Sigmoid colon (tissue), 7 donors: Measurements from ENCODE around the gene KLF15. TPM values are rescaled to one million over a fixed set of nuclear protein-coding genes. Genes with fewer than 3 reads are reported as not detected.

Experiments
- DNase-seq: peaks from one replicate; pipeline ENCODE4 v3.0.0-alpha.2; 2019
- H3K27ac ChIP-seq, 4 donors: fragments of 200-600 bp; sonication (generic); one replicate each; pipeline ENCODE4 v1.5.1; 2016 to 2019; ENCODE audit warnings: mild to moderate bottlenecking in 1 of 4
- H3K27me3 ChIP-seq, 3 donors: fragments of 200-600 bp; sonication (generic); one replicate each; pipeline ENCODE4 v1.5.1; 2019; ENCODE audit warnings: mild to moderate bottlenecking in 1 of 3
- H3K36me3 ChIP-seq, 4 donors: fragments of 200-600 bp; sonication (generic); one replicate each; pipeline ENCODE4 v1.5.1; 2016 to 2019
- H3K4me1 ChIP-seq, 4 donors: fragments of 200-600 bp; sonication (generic); one replicate each; pipeline ENCODE4 v1.5.1; 2017 to 2019
- H3K4me3 ChIP-seq, 4 donors: fragments of 200-600 bp; sonication (generic); one replicate each; pipeline ENCODE4 v1.5.1; 2017 to 2019; ENCODE audit warnings: mild to moderate bottlenecking in 2 of 4, moderate library complexity in 1 of 4
- H3K9me3 ChIP-seq, 4 donors: fragments of 200-600 bp in 3 of 4; sonication (generic) in 3 of 4; one replicate each; pipeline versions ENCODE4 v1.5.1 to v1.6.1; 2013 to 2019
- EP300 ChIP-seq, 4 donors: sonication (generic); formaldehyde crosslinking; IDR thresholded peaks; one replicate each; pipeline ENCODE4 v1.6.1; 2017; ENCODE audit warnings: antibody characterized with exemption in 4 of 4
- POLR2A ChIP-seq, 2 donors: fragments of 450-650 bp; IDR thresholded peaks; one replicate each; pipeline ENCODE4 v1.6.1; 2016; ENCODE audit warnings: antibody characterized with exemption in 2 of 2, mild to moderate bottlenecking in 2 of 2, moderate library complexity in 2 of 2
- POLR2AphosphoS5 ChIP-seq, 4 donors: sonication (generic); formaldehyde crosslinking; IDR thresholded peaks; one replicate each; pipeline ENCODE4 v1.6.1; 2017; ENCODE audit warnings: antibody characterized with exemption in 4 of 4
- WGBS, 2 donors: extraction: QIAGEN DNeasy Blood & Tissue Kit; methylation state at CpG; one replicate each; pipeline ENCODE4 v1.1.7; 2013; 5-methylcytosine and 5-hydroxymethylcytosine counted together
- intact Hi-C: fragments of 100-400 bp; cut with DNase I; formaldehyde crosslinking; loops from one replicate; pipeline ENCODE4 v1.15.1; 2023
- polyA plus RNA-seq, 3 donors: library from polyadenylated mRNA; stranded (reverse); fragments of 200-250 nt; gene quantifications; one replicate each; pipeline ENCODE4 v1.2.3, GENCODE V29; 2013
- total RNA-seq, 4 donors: library from RNA; depleted of rRNA; stranded (reverse); fragments of >200 nt; gene quantifications; one replicate each; pipeline ENCODE4 v1.1.0, GENCODE V29; 2016
- TF ChIP-seq, protein P1 (sequence below), 4 experiments: fragments of 450-650 bp in 3 of 4; fragments of 200-600 bp in 1 of 4; IDR thresholded peaks; one replicate each; pipeline ENCODE4 v1.5.1; 2016 to 2019; ENCODE audit warnings: antibody characterized with exemption in 4 of 4, mild to moderate bottlenecking in 3 of 4, moderate library complexity in 2 of 4
- donor health status: healthy with polysubstance abuse.
- donor health status: Bipolar disorder and iron deficiency.
- donor health status: healthy.

KLF15 gene
- total and polyA plus RNA-seq, 7 donors: 0.69 to 50.2 (median 21.9) TPM

DNA sequence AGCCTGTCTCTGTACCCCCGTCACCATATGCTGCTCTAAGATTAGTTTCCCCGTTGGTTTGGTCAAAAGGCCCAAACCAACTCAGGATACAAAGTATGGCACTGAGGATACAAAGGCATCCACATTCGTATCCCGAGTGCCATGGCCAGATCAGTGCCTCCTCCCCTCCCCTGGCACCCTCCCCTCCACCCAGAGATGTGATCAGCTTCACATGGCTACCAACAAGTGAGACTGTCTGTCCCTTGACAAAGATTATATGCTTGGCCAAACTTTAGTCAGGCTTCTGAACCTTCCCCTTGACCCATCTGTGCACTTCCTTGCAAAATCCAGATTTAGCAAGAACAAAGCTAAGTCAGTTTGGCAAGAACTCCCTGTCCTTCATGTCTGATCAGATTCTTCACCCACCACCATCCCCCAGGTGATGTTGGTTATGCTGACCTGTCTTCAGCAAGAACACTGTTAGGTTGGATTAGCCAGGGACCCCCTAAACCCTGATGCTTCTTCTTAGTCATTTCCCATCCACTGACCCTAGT is 61.7 kb downstream of the KLF15 start:
- Histone ChIP-seq H3K9me3 (no peaks in the 10 kb centered on the region), H3K27me3 (no peaks in the 10 kb centered on the region), H3K36me3 (no peaks in the 10 kb centered on the region), H3K4me3 (no peak overlapping the region), H3K27ac (no peak overlapping the region), H3K4me1 (no peaks in the 10 kb centered on the region)
- TF ChIP-seq POLR2A (IDR thresholded peaks at IDR 0.05) (no peak), POLR2AphosphoS5 (IDR thresholded peaks at IDR 0.05) (no peak), EP300 (IDR thresholded peaks at IDR 0.05) (no peak)
- TF ChIP-seq, protein P1, sequence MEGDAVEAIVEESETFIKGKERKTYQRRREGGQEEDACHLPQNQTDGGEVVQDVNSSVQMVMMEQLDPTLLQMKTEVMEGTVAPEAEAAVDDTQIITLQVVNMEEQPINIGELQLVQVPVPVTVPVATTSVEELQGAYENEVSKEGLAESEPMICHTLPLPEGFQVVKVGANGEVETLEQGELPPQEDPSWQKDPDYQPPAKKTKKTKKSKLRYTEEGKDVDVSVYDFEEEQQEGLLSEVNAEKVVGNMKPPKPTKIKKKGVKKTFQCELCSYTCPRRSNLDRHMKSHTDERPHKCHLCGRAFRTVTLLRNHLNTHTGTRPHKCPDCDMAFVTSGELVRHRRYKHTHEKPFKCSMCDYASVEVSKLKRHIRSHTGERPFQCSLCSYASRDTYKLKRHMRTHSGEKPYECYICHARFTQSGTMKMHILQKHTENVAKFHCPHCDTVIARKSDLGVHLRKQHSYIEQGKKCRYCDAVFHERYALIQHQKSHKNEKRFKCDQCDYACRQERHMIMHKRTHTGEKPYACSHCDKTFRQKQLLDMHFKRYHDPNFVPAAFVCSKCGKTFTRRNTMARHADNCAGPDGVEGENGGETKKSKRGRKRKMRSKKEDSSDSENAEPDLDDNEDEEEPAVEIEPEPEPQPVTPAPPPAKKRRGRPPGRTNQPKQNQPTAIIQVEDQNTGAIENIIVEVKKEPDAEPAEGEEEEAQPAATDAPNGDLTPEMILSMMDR (IDR thresholded peaks at IDR 0.05): no peak
- DNase-seq: peak; percentile 41
- intact Hi-C loops: no loop called here
- WGBS, 2 donors: 91 to 94% methylated on average over 4 of the region's 4 CpGs

DNA sequence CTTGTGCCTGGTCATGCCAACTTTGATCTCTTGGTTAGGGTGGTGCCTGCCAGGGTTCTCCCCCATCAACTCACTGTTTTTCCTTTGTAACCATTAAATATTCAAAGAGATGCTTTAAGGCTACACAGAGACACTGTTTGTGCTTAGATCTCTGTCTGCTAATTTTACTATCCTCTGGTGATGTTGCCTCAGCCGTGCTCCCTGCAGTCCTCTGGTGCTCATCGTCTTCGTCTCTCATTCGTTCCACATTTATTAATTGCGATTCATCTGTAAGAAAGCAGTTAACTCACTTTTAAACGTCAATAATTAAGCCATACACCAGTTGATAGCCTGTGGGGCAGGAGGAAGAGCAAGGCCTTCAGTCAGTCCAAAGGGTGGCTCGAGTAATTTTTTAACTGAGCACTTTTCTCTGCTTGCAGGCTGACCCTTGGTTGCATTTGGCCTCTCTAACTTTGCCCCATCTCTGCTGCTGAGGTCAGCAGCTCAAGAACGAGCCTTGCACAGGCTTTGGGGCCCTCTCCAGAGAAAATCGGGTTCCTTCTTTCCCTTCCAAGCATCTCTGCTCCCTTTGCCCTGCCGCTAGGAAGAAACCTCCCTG is 62.9 kb downstream of the KLF15 start:
- WGBS, 2 donors: 77 to 81% methylated on average over 10 of the region's 10 CpGs
- no peak overlapping the region for H3K27ac ChIP-seq
- no peak for DNase-seq
- H3K27me3 ChIP-seq: no peaks in the 10 kb centered on the region
- TF ChIP-seq POLR2A (IDR thresholded peaks at IDR 0.05) (no peak), EP300 (IDR thresholded peaks at IDR 0.05) (no peak), POLR2AphosphoS5 (IDR thresholded peaks at IDR 0.05) (no peak)
- TF ChIP-seq, protein P1 (IDR thresholded peaks at IDR 0.05): no peak
- no peaks in the 10 kb centered on the region for H3K9me3 ChIP-seq
- intact Hi-C loops: no loop called here
- no peaks in the 10 kb centered on the region for H3K36me3 ChIP-seq
- H3K4me1 ChIP-seq: no peaks in the 10 kb centered on the region
- H3K4me3 ChIP-seq: no peak overlapping the region

DNA sequence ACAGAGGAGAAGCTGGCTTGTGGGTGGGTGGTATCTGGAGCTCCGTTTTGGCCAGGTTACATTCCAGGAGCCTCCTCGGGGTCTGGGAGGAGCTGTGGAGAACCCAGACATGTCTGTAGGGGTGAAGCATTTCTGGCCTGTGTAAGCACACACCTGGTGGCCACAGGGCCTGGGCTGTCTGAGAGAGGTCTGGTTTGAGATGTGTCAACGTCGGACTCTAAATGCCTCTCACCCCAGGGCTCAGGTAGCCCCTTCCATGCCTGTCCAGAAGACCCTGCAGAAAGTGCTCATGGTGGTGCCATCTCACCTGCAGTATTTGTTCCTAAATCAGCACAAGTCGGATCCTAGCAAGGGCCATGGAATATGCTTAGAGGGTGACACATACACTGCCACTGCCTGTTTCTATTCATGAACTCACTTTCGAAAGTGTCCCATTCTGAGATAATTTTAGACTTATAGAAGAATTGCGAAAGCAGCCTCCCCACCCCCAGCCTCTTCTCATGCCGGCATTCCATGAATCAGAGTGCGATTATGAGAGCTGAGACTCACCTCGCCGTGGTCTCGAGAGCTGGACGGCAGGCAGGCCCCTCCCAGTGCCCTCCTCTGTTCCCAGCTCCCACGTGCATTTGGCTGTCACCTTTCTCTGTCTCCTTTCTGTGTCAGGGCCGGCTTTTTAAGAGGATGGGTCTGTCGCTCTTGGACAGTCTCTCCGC is 63.7 kb downstream of the KLF15 start:
- intact Hi-C loops: no loop called here
- no peaks in the 10 kb centered on the region for H3K27me3 ChIP-seq
- TF ChIP-seq EP300 (IDR thresholded peaks at IDR 0.05): no peak
- TF ChIP-seq POLR2A (IDR thresholded peaks at IDR 0.05): no peak
- TF ChIP-seq POLR2AphosphoS5 (IDR thresholded peaks at IDR 0.05): no peak
- TF ChIP-seq, protein P1 (IDR thresholded peaks at IDR 0.05): no peak
- peaks cover 0 to under 1% (median under 1%) of the 10 kb centered on the region in 4 donors for H3K4me1 ChIP-seq
- H3K27ac ChIP-seq: no peak overlapping the region
- H3K4me3 ChIP-seq: no peak overlapping the region
- no peaks in the 10 kb centered on the region for H3K9me3 ChIP-seq
- H3K36me3 ChIP-seq: no peaks in the 10 kb centered on the region
- WGBS, 2 donors: 76 to 83% methylated on average over 17 of the region's 17 CpGs
- peak; percentile 60 for DNase-seq

Other genes starting within 250 kb of the KLF15 start
- 10 to 100 TPM; 15.0 to 32.5 (median 27.6) TPM for gene ALDH1L1, start 176.8 kb downstream of the KLF15 start, total RNA-seq
- 10 to 100 TPM in 1 of 3 donors, 1 to 10 TPM in 2; 7.2 to 10.4 (median 8.5) TPM for gene ALDH1L1, start 176.8 kb downstream of the KLF15 start, polyA plus RNA-seq
- gene CFAP100, start 37.5 kb upstream of the KLF15 start, total RNA-seq: not detected
- not detected for gene CFAP100, start 37.5 kb upstream of the KLF15 start, polyA plus RNA-seq
- gene ZXDC, start 118.5 kb upstream of the KLF15 start, total RNA-seq: 10 to 100 TPM; 26.4 to 33.8 (median 28.9) TPM
- 10 to 100 TPM in 1 of 3 donors, 1 to 10 TPM in 2; 5.5 to 14.4 (median 6.0) TPM for gene ZXDC, start 118.5 kb upstream of the KLF15 start, polyA plus RNA-seq
- gene UROC1, start 160.4 kb upstream of the KLF15 start, total RNA-seq: not detected
- under 1 TPM in 1 of 3 donors, not detected in 2; 0.03 TPM for gene UROC1, start 160.4 kb upstream of the KLF15 start, polyA plus RNA-seq
- gene CHST13, start 166.7 kb upstream of the KLF15 start, total RNA-seq: under 1 TPM in 1 of 4 donors, not detected in 3; 0.66 TPM
- under 1 TPM; 0.25 to 0.60 (median 0.46) TPM for gene CHST13, start 166.7 kb upstream of the KLF15 start, polyA plus RNA-seq
- gene C3orf22, start 201.5 kb upstream of the KLF15 start, total RNA-seq: under 1 TPM in 1 of 4 donors, not detected in 3; 0.54 TPM
- gene C3orf22, start 201.5 kb upstream of the KLF15 start, polyA plus RNA-seq: not detected